Measurements from ENCODE around the gene RPL36.

RPL36 gene

GRCh38 chr19:5671600-5671999 is 18.5 kb upstream of the RPL36 start:
- TF ChIP-seq CTCF (IDR thresholded peaks at IDR 0.05), result no peak
- no peaks in the 10 kb centered on the region for H3K4me1 ChIP-seq
- H2AFZ ChIP-seq, result no peak overlapping the region
- no peaks in the 10 kb centered on the region for H3K27me3 ChIP-seq (ENCODE audit: control insufficient read depth, insufficient read depth, low read length)
- H3K4me2 ChIP-seq (ENCODE audit: low read length), result no peak overlapping the region
- no peaks in the 10 kb centered on the region for H3K9me3 ChIP-seq (ENCODE audit: control insufficient read depth, low read length)
- H3K79me2 ChIP-seq, result no peaks in the 10 kb centered on the region
- H3K4me3 ChIP-seq (ENCODE audit: low read depth, low read length), result no peak overlapping the region
- no peak overlapping the region for H3K27ac ChIP-seq
- H3K36me3 ChIP-seq (ENCODE audit: control insufficient read depth, insufficient read depth, low read length), result no peaks in the 10 kb centered on the region
- no peak overlapping the region for H3K9ac ChIP-seq

GRCh38 chr19:5672708-5673459 is 17.2 kb upstream of the RPL36 start:
- no peak for TF ChIP-seq CTCF (IDR thresholded peaks at IDR 0.05)
- Histone ChIP-seq H3K27ac (no peak overlapping the region), H3K79me2 (no peaks in the 10 kb centered on the region), H3K4me2 (ENCODE audit: low read length) (no peak overlapping the region), H3K36me3 (ENCODE audit: control insufficient read depth, insufficient read depth, low read length) (no peaks in the 10 kb centered on the region), H3K4me1 (no peaks in the 10 kb centered on the region), H2AFZ (no peak overlapping the region), H3K4me3 (ENCODE audit: low read depth, low read length) (no peak overlapping the region), H3K9ac (no peak overlapping the region), H3K27me3 (ENCODE audit: control insufficient read depth, insufficient read depth, low read length) (no peaks in the 10 kb centered on the region), H3K9me3 (ENCODE audit: control insufficient read depth, low read length) (no peaks in the 10 kb centered on the region)

- H3K9me3 ChIP-seq (ENCODE audit: control insufficient read depth, low read length), result no peaks in the 10 kb centered on the region
- no peak overlapping the region for H3K4me3 ChIP-seq (ENCODE audit: low read depth, low read length)
- no peak overlapping the region for H2AFZ ChIP-seq
- H3K4me2 ChIP-seq (ENCODE audit: low read length), result no peak overlapping the region
- TF ChIP-seq CTCF (IDR thresholded peaks at IDR 0.05), result no peak
- no peaks in the 10 kb centered on the region for H3K27me3 ChIP-seq (ENCODE audit: control insufficient read depth, insufficient read depth, low read length)
- H3K27ac ChIP-seq, result no peak overlapping the region
- H3K4me1 ChIP-seq, result no peaks in the 10 kb centered on the region
- no peaks in the 10 kb centered on the region for H3K36me3 ChIP-seq (ENCODE audit: control insufficient read depth, insufficient read depth, low read length)
- H3K9ac ChIP-seq, result no peak overlapping the region
- no peaks in the 10 kb centered on the region for H3K79me2 ChIP-seq
Measured at GRCh38 chr19:5673752-5674151, 16.3 kb upstream of the RPL36 start.

GRCh38 chr19:5674714-5675113 is 15.4 kb upstream of the RPL36 start:
- no peaks in the 10 kb centered on the region for H3K79me2 ChIP-seq
- H3K27me3 ChIP-seq (ENCODE audit: control insufficient read depth, insufficient read depth, low read length), result no peaks in the 10 kb centered on the region
- no peak overlapping the region for H3K27ac ChIP-seq
- no peak overlapping the region for H3K4me2 ChIP-seq (ENCODE audit: low read length)
- no peaks in the 10 kb centered on the region for H3K4me1 ChIP-seq
- H3K9ac ChIP-seq, result no peak overlapping the region
- H3K36me3 ChIP-seq (ENCODE audit: control insufficient read depth, insufficient read depth, low read length), result no peaks in the 10 kb centered on the region
- H2AFZ ChIP-seq, result no peak overlapping the region
- H3K4me3 ChIP-seq (ENCODE audit: low read depth, low read length), result no peak overlapping the region
- H3K9me3 ChIP-seq (ENCODE audit: control insufficient read depth, low read length), result no peaks in the 10 kb centered on the region
- TF ChIP-seq CTCF (IDR thresholded peaks at IDR 0.05), result no peak

Measured in parathyroid adenoma (tissue), 2 donors.